Measurements from ENCODE around the gene FAM170B. TPM values are rescaled to one million over a fixed set of nuclear protein-coding genes. Genes with fewer than 3 reads are reported as not detected.

Gene FAM170B
- total RNA-seq, 1 experiment from 2014 or later, result not detected

- CTCF ChIA-PET, result no interaction called here
- H3F3A ChIP-seq (ENCODE audit: low read length, unreplicated experiment), result no peaks in the 10 kb centered on the region
- no peak for DNase-seq
- no peak overlapping the region for H2AFZ ChIP-seq (ENCODE audit: low read length)
- peaks cover 20% of the 10 kb centered on the region for H3K4me1 ChIP-seq (ENCODE audit: insufficient read depth, low read length)
- ATAC-seq, result no peak
- H3K36me3 ChIP-seq (ENCODE audit: low read depth, low read length), result no peaks in the 10 kb centered on the region
- H3K9ac ChIP-seq (ENCODE audit: low read length), result no peak overlapping the region
- H3K9me2 ChIP-seq (replicated peaks; ENCODE audit: low read length), result no peaks in the 10 kb centered on the region
- intact Hi-C loops (cut with micrococcal nuclease), result no loop called here
- H3K27ac ChIP-seq (ENCODE audit: low read length), result peak overlapping the region; percentile 49
- 0 out of 2 replicates have a peak overlapping the region, but pooled peaks have one; percentile 12 for H3K4me2 ChIP-seq (ENCODE audit: low read length)
- H3K4me3 ChIP-seq (ENCODE audit: low read length), result no peak overlapping the region
- BruUV-seq (replicated peaks), result no TSS peak
- H4K20me1 ChIP-seq (ENCODE audit: low read length), result no peaks in the 10 kb centered on the region
- POLR2A ChIA-PET (ENCODE audit: unreplicated experiment), result no interaction called here
- H3K9me3 ChIP-seq (ENCODE audit: low read length), result no peaks in the 10 kb centered on the region
- peaks cover 29% of the 10 kb centered on the region; the same call in 1 of the 2 replicates for H3K27me3 ChIP-seq (ENCODE audit: low read length)
- H3K79me2 ChIP-seq (ENCODE audit: low read length), result no peaks in the 10 kb centered on the region
- TF ChIP-seq EZH2phosphoT487 (IDR thresholded peaks at IDR 0.05; ENCODE audit: borderline replicate concordance, low read length) (no peak), EZH2 (IDR thresholded peaks at IDR 0.05; ENCODE audit: low read length, unreplicated experiment) (no peak), CTCF (conservative IDR thresholded peaks at IDR 0.05; ENCODE audit: low read depth, low read length) (no peak)
These were observed 6.7 kb upstream of the FAM170B start for GRCh38 chr10:49140304-49141177.

- ChIA-PET CTCF (no interaction called here), POLR2A (ENCODE audit: unreplicated experiment) (no interaction called here)
- TF ChIP-seq EZH2 (IDR thresholded peaks at IDR 0.05; ENCODE audit: low read length, unreplicated experiment), result no peak
- no peak for TF ChIP-seq EZH2phosphoT487 (IDR thresholded peaks at IDR 0.05; ENCODE audit: borderline replicate concordance, low read length)
- TF ChIP-seq CTCF (conservative IDR thresholded peaks at IDR 0.05; ENCODE audit: low read depth, low read length), result no peak
- Histone ChIP-seq H2AFZ (ENCODE audit: low read length) (no peak overlapping the region), H3K9me3 (ENCODE audit: low read length) (no peaks in the 10 kb centered on the region), H3K4me2 (ENCODE audit: low read length) (peak overlapping the region; percentile 51), H3K4me1 (ENCODE audit: insufficient read depth, low read length) (peaks cover 20% of the 10 kb centered on the region), H3K79me2 (ENCODE audit: low read length) (no peaks in the 10 kb centered on the region), H3K9ac (ENCODE audit: low read length) (peak overlapping the region; percentile 54), H3K9me2 (replicated peaks; ENCODE audit: low read length) (no peaks in the 10 kb centered on the region), H3F3A (ENCODE audit: low read length, unreplicated experiment) (no peaks in the 10 kb centered on the region), H3K36me3 (ENCODE audit: low read depth, low read length) (no peaks in the 10 kb centered on the region), H3K4me3 (ENCODE audit: low read length) (no peak overlapping the region), H4K20me1 (ENCODE audit: low read length) (no peaks in the 10 kb centered on the region), H3K27me3 (ENCODE audit: low read length) (peaks cover 24% of the 10 kb centered on the region; the same call in 1 of the 2 replicates), H3K27ac (ENCODE audit: low read length) (peak overlapping the region; percentile 74)
- peak; percentile 95 for DNase-seq
- ATAC-seq, result peak; percentile 83
- no TSS peak for BruUV-seq (replicated peaks)
- intact Hi-C loops (cut with micrococcal nuclease), result no loop called here
These were observed 6.0 kb upstream of the FAM170B start for GRCh38 chr10:49139846-49140195.

Data from PC-3 (cell line).